Gastrocnemius medialis (tissue), 4 donors: ENCODE measurements around the gene MRPS10.

Experiments
- POLR2A ChIP-seq, 2 donors: fragments of 450-650 bp; IDR thresholded peaks; one replicate each; pipeline ENCODE4 v1.6.1; 2017; ENCODE audit warnings: antibody characterized with exemption in 2 of 2, mild to moderate bottlenecking in 2 of 2, moderate library complexity in 2 of 2
- TF ChIP-seq, protein P1 (sequence below), 5 experiments: fragments of 450-650 bp in 3 of 5; fragments of 200-600 bp in 2 of 5; sonication (generic) in 2 of 5; IDR thresholded peaks in 4 of 5; conservative IDR thresholded peaks in 1 of 5; 1 replicate in 4 of 5; 2 replicates in 1 of 5; pipeline ENCODE4 v1.5.1; 2016 to 2019; ENCODE audit warnings: antibody characterized with exemption in 5 of 5, mild to moderate bottlenecking in 3 of 5, moderate library complexity in 3 of 5

DNA sequence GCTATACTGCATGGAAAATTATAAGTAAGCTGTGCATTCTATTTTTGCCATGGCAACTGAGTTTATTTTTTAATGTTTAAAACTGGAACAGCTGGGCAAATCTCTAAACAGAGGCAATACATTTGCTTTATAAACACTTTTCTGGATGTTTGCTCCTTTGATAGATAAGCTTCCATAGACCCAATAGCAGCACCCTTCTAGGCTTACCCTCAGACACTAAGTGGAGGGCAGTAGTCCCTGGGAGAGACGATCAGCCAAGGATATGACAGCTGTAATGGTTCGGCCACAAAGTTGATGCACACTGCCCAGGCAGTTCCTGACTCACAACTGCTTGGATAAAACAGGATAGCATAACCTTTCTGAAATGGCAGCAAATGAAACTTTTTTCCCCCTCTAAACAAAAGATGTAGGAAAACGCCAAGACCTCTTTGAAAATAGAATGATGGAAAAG lies 8.5 kb upstream of the MRPS10 start:
- TF ChIP-seq, protein P1, sequence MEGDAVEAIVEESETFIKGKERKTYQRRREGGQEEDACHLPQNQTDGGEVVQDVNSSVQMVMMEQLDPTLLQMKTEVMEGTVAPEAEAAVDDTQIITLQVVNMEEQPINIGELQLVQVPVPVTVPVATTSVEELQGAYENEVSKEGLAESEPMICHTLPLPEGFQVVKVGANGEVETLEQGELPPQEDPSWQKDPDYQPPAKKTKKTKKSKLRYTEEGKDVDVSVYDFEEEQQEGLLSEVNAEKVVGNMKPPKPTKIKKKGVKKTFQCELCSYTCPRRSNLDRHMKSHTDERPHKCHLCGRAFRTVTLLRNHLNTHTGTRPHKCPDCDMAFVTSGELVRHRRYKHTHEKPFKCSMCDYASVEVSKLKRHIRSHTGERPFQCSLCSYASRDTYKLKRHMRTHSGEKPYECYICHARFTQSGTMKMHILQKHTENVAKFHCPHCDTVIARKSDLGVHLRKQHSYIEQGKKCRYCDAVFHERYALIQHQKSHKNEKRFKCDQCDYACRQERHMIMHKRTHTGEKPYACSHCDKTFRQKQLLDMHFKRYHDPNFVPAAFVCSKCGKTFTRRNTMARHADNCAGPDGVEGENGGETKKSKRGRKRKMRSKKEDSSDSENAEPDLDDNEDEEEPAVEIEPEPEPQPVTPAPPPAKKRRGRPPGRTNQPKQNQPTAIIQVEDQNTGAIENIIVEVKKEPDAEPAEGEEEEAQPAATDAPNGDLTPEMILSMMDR (IDR thresholded peaks at IDR 0.05 in 4 of 5, conservative IDR thresholded peaks at IDR 0.05 in 1 of 5) = no peak
- no peak for TF ChIP-seq POLR2A (IDR thresholded peaks at IDR 0.05)
